ENCODE data around the gene ANKS1A.

GRCh38 chr6:34860776-34861175, 28.3 kb upstream of the ANKS1A start:
- TF ChIP-seq POLR2AphosphoS5 (IDR thresholded peaks at IDR 0.05) (no peak), CTCF (IDR thresholded peaks at IDR 0.05) (no peak), POLR2A (IDR thresholded peaks at IDR 0.05) (no peak)
